ENCODE results near the gene TNFRSF4.

DNA sequence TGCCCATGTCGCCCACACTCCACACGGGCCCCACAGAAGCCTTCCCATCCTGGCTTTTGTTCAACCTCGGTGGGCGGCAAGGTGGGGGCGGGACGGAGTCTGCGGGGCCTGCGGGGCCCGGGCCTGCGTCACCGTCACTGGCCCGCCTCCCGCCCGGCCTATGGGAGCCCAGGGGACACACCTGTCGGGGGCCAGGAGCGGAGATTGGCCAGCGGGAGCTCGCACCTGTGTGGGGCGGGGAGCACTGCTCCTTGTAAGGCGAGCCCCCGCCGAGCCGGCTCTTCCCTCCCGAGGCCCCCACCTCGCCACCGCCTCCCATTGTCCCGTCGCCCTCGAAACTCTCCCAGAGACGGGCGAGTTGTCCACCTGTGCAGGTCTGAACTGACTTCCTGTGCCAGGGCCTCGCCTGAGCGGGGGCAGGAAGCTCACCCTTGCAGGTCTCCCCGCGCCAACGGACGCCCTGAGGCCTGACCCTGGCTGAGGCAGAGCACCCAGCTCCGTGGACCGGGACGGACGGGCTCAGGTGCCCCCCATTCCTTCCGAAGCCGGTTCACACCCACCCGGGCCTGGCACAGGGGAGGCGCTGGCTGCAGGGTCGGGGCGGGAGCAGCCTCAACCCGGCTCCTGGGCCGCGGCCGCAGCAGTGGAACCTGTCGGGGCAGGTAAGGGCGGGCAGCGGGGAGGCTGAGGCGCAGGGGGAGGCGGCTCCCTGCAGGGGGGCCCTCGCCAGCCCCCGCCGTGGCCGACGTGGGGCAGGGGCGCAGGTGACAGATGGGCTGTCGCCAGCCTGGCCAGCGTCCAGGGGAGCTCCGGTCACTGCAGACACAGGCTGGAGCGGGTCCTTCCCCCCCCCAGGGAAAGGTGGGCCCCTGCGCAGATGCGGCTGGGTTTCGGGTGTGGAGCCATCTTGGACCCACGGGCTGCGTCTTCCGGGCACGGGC, 51.1 kb downstream of the TNFRSF4 start:
- TF ChIP-seq CTCF (IDR thresholded peaks at IDR 0.05) (no peak), ZFX (IDR thresholded peaks at IDR 0.05; ENCODE audit: borderline replicate concordance) (no peak)

Measured in 22Rv1 (cell line).